ENCODE results near the gene TYK2.

The TYK2 gene

GRCh38 chr19:10361569-10362011 is 18.8 kb downstream of the TYK2 start (continued):
- no peak for TF ChIP-seq ZNF223 (tag by site-specific recombination; IDR thresholded peaks at IDR 0.05)
- TF ChIP-seq ZNF610 (tag by site-specific recombination; IDR thresholded peaks at IDR 0.05; ENCODE audit: borderline replicate concordance): no peak
- no peak for TF ChIP-seq ZNF416 (tag by site-specific recombination; IDR thresholded peaks at IDR 0.05)
- TF ChIP-seq, protein P1, sequence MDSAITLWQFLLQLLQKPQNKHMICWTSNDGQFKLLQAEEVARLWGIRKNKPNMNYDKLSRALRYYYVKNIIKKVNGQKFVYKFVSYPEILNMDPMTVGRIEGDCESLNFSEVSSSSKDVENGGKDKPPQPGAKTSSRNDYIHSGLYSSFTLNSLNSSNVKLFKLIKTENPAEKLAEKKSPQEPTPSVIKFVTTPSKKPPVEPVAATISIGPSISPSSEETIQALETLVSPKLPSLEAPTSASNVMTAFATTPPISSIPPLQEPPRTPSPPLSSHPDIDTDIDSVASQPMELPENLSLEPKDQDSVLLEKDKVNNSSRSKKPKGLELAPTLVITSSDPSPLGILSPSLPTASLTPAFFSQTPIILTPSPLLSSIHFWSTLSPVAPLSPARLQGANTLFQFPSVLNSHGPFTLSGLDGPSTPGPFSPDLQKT (IDR thresholded peaks at IDR 0.05; ENCODE audit: borderline replicate concordance, low read depth, low read length): no peak
- TF ChIP-seq KLF8 (tag by site-specific recombination; IDR thresholded peaks at IDR 0.05): 0 out of 2 replicates have a peak, but pooled peaks have one; percentile 16
- TF ChIP-seq ZNF768 (tag by site-specific recombination; IDR thresholded peaks at IDR 0.05): no peak
- no peak for TF ChIP-seq ZNF626 (tag by site-specific recombination; IDR thresholded peaks at IDR 0.05)
- no peak for TF ChIP-seq ZNF529 (tag by site-specific recombination; IDR thresholded peaks at IDR 0.05; ENCODE audit: insufficient replicate concordance)
- peak; percentile 44; the same call in 1 of the 2 replicates for TF ChIP-seq SP3 (tag by site-specific recombination; IDR thresholded peaks at IDR 0.05)
- peak; percentile 15; the same call in 1 of the 2 replicates for TF ChIP-seq SP2 (tag by site-specific recombination; IDR thresholded peaks at IDR 0.05)
- TF ChIP-seq ZNF837 (tag by site-specific recombination; IDR thresholded peaks at IDR 0.05): no peak
- TF ChIP-seq ZFP41 (tag by site-specific recombination; IDR thresholded peaks at IDR 0.05; ENCODE audit: borderline replicate concordance): no peak
- TF ChIP-seq, protein P2, sequence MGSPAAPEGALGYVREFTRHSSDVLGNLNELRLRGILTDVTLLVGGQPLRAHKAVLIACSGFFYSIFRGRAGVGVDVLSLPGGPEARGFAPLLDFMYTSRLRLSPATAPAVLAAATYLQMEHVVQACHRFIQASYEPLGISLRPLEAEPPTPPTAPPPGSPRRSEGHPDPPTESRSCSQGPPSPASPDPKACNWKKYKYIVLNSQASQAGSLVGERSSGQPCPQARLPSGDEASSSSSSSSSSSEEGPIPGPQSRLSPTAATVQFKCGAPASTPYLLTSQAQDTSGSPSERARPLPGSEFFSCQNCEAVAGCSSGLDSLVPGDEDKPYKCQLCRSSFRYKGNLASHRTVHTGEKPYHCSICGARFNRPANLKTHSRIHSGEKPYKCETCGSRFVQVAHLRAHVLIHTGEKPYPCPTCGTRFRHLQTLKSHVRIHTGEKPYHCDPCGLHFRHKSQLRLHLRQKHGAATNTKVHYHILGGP (tag by site-specific recombination; IDR thresholded peaks at IDR 0.05): no peak
- TF ChIP-seq, protein P3, sequence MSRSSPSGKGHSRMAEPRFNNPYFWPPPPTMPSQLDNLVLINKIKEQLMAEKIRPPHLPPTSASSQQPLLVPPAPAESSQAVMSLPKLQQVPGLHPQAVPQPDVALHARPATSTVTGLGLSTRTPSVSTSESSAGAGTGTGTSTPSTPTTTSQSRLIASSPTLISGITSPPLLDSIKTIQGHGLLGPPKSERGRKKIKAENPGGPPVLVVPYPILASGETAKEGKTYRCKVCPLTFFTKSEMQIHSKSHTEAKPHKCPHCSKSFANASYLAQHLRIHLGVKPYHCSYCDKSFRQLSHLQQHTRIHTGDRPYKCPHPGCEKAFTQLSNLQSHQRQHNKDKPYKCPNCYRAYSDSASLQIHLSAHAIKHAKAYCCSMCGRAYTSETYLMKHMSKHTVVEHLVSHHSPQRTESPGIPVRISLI (tag by site-specific recombination; IDR thresholded peaks at IDR 0.05): no peak
- no peak for TF ChIP-seq MZF1 (tag by site-specific recombination; IDR thresholded peaks at IDR 0.05; ENCODE audit: borderline replicate concordance)
- peak; percentile 82 for TF ChIP-seq KLF10 (tag by site-specific recombination; IDR thresholded peaks at IDR 0.05)
- TF ChIP-seq ZFHX2 (tag by site-specific recombination; conservative IDR thresholded peaks at IDR 0.05): peak; percentile 99
- no peak for TF ChIP-seq ZSCAN18 (tag by site-specific recombination; IDR thresholded peaks at IDR 0.05)
- no peak for TF ChIP-seq ZNF157 (tag by site-specific recombination; IDR thresholded peaks at IDR 0.05)
- TF ChIP-seq ZSCAN16 (tag by site-specific recombination; IDR thresholded peaks at IDR 0.05): no peak
- no peak for TF ChIP-seq ZNF311 (tag by site-specific recombination; IDR thresholded peaks at IDR 0.05; ENCODE audit: borderline replicate concordance)
- TF ChIP-seq GLI4 (tag by site-specific recombination; IDR thresholded peaks at IDR 0.05): no peak
- no peak for TF ChIP-seq PRDM4 (tag by site-specific recombination; IDR thresholded peaks at IDR 0.05)
- no peak for TF ChIP-seq ZNF16 (tag by site-specific recombination; IDR thresholded peaks at IDR 0.05; ENCODE audit: low read depth)
- TF ChIP-seq ZNF514 (tag by site-specific recombination; IDR thresholded peaks at IDR 0.05): no peak
- no peak for TF ChIP-seq SETDB1 (IDR thresholded peaks at IDR 0.05; ENCODE audit: insufficient read length, low read length)
- TF ChIP-seq ZNF202 (tag by site-specific recombination; IDR thresholded peaks at IDR 0.05; ENCODE audit: borderline replicate concordance): no peak
- TF ChIP-seq ZNF37A (tag by site-specific recombination; IDR thresholded peaks at IDR 0.05): no peak
- no peak for TF ChIP-seq ZNF433 (tag by site-specific recombination; IDR thresholded peaks at IDR 0.05; ENCODE audit: low read depth)
- TF ChIP-seq, protein P4, sequence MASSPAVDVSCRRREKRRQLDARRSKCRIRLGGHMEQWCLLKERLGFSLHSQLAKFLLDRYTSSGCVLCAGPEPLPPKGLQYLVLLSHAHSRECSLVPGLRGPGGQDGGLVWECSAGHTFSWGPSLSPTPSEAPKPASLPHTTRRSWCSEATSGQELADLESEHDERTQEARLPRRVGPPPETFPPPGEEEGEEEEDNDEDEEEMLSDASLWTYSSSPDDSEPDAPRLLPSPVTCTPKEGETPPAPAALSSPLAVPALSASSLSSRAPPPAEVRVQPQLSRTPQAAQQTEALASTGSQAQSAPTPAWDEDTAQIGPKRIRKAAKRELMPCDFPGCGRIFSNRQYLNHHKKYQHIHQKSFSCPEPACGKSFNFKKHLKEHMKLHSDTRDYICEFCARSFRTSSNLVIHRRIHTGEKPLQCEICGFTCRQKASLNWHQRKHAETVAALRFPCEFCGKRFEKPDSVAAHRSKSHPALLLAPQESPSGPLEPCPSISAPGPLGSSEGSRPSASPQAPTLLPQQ (tag by site-specific recombination; IDR thresholded peaks at IDR 0.05): 0 out of 2 replicates have a peak, but pooled peaks have one; percentile 6
- no peak for TF ChIP-seq FEZF1 (tag by site-specific recombination; IDR thresholded peaks at IDR 0.05)
- TF ChIP-seq SCRT1 (tag by site-specific recombination; IDR thresholded peaks at IDR 0.05; ENCODE audit: borderline replicate concordance): no peak
- no peak for TF ChIP-seq ZNF302 (tag by site-specific recombination; IDR thresholded peaks at IDR 0.05; ENCODE audit: low read depth)
- no peak for TF ChIP-seq HOXA7 (CRISPR knock-in tag; IDR thresholded peaks at IDR 0.05; ENCODE audit: borderline replicate concordance)

Measured in HEK293 (cell line).